ENCODE results near the gene DENND5A. TPM values are rescaled to one million over a fixed set of nuclear protein-coding genes. Genes with fewer than 3 reads are reported as not detected.

The DENND5A gene
- total RNA-seq, result 100 to 1,000 TPM in 1 of 8 experiments, 10 to 100 TPM in 7; 52.7 to 107 (median 78.1) TPM

GRCh38 chr11:9265211-9266131 lies at the start of gene DENND5A:
Gene DENND5A (minus strand): TSS chr11:9265350. CDS start chr11:9265069, 281 bp downstream.
- Histone ChIP-seq H3K4me3 (peak within 1 kb of the TSS; percentile 54 to 98 (median 73)), H3K27ac (peak within 1 kb of the TSS; percentile 80 to 88), H3K4me1 (replicated peaks in 1 of 2) (peaks cover 5 to 11% of the 10 kb centered on the region in 2 donors)
- peak; percentile 50 to 92 (median 88) for ATAC-seq (replicated peaks in 6 of 8)
- in situ Hi-C loops (cut with MboI; ENCODE audit: low pct_unique_long_range_greater_than_20kb in 2 of 9, low sequenced_read_pairs in 9 of 9, unreplicated experiment in 9 of 9), result no loop called here
- whole genome bisulfite sequencing, 10 experiments, result 9 to 100% (median 23%) methylated on average over 2 to 15 of the region's 63 CpGs; no CpG with 5 or more reads in 1 of the 10 experiments

DNA sequence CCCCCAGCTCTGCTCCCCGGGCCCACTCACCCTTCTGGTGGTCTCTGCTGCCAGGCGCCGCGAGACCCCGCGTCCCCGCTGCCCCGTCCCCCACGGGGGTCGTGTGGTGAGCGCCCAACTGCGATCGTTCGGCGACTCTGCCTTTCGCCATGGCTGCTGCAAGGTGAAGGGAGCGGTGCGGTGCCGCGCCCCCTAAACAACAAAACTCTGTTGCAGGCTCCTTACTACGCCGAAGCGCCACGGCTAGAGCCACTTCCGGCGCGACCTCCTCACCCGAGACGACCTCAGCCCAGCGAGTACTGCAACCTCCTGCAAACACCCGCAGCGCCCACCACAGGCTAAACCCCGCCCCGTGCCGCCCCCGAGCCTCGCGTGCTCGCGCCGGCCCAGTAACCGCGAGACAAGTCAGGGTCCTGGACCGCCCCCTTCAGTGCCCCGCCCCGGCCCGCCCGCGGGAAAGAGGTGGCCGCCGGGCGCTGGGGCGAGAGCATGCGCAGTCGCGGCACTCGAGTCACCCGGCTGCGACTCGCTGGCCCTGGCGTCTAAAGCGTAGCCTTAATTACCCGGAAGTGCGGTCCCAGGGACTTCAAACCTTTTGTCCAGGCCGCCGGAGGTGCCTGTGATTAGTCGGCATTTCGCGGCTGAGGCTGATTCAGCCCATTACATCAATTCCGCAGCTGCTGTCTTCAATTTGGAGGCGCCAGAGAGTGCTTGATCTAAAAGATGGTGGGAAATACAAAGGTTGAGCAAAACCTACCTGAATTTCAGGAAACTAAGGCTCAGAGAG lies 49.3 kb upstream of the DENND5A start, which contains the start of gene TMEM41B:
Gene TMEM41B (minus strand): TSS at position 303 of the 787 bp plus-strand sequence. CDS start 152 bp downstream, at position 151.
- ATAC-seq (replicated peaks in 6 of 8), result peak; percentile 93 to 97 (median 96)
- WGBS, 10 experiments, result 0% methylated on average over 1 to 5 of the region's 71 CpGs; no CpG with 5 or more reads in 4 of the 10 experiments
- in situ Hi-C loops (cut with MboI; ENCODE audit: low pct_unique_long_range_greater_than_20kb in 2 of 9, low sequenced_read_pairs in 9 of 9, unreplicated experiment in 9 of 9), result no loop called here
- H3K4me1 ChIP-seq (replicated peaks in 1 of 2), result peaks cover 7 to 17% of the 10 kb centered on the region in 2 donors
- H3K27ac ChIP-seq, result peak within 1 kb of the TSS; percentile 90 to 95
- H3K4me3 ChIP-seq, result peak within 1 kb of the TSS; percentile 62 to 88 (median 84)

DNA sequence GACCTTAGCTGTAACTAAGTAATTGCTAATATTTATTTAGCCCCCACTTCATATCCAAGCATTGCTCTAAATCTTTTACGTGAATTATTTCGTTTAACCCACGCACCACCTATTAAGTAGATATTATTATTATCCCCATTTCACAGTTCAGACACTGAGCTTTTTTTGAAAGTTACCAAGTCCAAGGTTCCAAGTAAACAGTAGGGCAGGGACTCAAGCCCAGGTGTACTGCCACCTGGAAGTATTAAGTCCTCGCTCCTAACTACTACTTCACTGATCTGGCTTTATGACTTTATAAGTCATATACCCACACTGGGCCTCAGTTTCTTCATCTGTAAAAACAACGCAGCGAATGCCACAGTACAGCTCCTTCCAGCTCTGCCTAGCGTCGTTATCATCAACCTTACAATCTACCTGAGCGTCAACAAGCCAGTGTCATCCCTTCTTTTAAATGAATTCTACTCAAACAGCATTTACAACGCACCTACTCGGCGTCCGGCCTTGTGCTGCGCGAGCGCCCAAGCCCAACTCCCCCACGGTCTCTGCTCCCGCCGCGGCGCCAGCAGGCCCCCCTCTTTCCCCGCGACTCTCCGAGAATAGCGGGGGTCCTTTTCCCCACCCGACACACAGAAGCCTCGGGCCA lies 48.6 kb upstream of the DENND5A start:
- peaks cover 7 to 17% of the 10 kb centered on the region in 2 donors for H3K4me1 ChIP-seq (replicated peaks in 1 of 2)
- peak overlapping the region; percentile 89 for H3K27ac ChIP-seq
- 0 to 5% (median 0%) methylated on average over 3 to 13 of the region's 27 CpGs for WGBS, 10 experiments
- in situ Hi-C loops (cut with MboI; ENCODE audit: low pct_unique_long_range_greater_than_20kb in 2 of 9, low sequenced_read_pairs in 9 of 9, unreplicated experiment in 9 of 9), result no loop called here
- H3K4me3 ChIP-seq, result peak overlapping the region; percentile 62 to 88 (median 84)
- ATAC-seq (replicated peaks in 6 of 8), result peak; percentile 3 to 32 (median 18)

GRCh38 chr11:9310485-9311090 lies 45.4 kb upstream of the DENND5A start:
- in situ Hi-C loops (cut with MboI; ENCODE audit: low pct_unique_long_range_greater_than_20kb in 2 of 9, low sequenced_read_pairs in 9 of 9, unreplicated experiment in 9 of 9), result no loop called here
- Histone ChIP-seq H3K27ac (no peak overlapping the region), H3K4me1 (replicated peaks in 1 of 2) (peaks cover 4 to 12% of the 10 kb centered on the region in 2 donors), H3K4me3 (no peak overlapping the region)
- WGBS, 10 experiments, result 88 to 100% (median 95%) methylated on average over 1 to 3 of the region's 3 CpGs; no CpG with 5 or more reads in 1 of the 10 experiments
- ATAC-seq (replicated peaks in 6 of 8), result no peak

DNA sequence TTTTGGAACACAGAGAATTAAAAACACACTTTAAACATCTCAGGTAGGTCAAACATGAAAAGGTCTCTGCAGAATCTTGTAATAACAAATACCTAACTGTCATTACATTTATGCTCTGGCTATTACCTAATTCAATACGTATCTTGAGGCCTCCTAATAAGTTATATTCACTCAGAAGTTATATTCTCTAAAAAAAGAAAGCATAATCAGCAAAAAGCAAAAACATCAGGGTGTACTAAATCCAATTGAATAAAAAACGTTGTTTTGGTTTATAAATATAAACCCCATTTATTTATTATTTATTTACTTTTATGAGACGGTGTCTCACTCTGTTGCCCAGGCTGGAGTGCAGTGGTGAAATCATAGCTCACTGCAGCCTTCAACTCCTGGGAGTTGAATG lies 39.0 kb upstream of the DENND5A start:
- no peak for ATAC-seq (replicated peaks in 6 of 8)
- 13 to 100% (median 96%) methylated on average over 1 to 3 of the region's 3 CpGs; no CpG with 5 or more reads in 2 of the 10 experiments for WGBS, 10 experiments
- in situ Hi-C loops (cut with MboI; ENCODE audit: low pct_unique_long_range_greater_than_20kb in 2 of 9, low sequenced_read_pairs in 9 of 9, unreplicated experiment in 9 of 9), result no loop called here
- H3K4me3 ChIP-seq, result no peak overlapping the region
- H3K27ac ChIP-seq, result no peak overlapping the region
- no peaks in the 10 kb centered on the region for H3K4me1 ChIP-seq (replicated peaks in 1 of 2)

GRCh38 chr11:9302448-9302847 lies 37.3 kb upstream of the DENND5A start:
- in situ Hi-C loops (cut with MboI; ENCODE audit: low pct_unique_long_range_greater_than_20kb in 2 of 9, low sequenced_read_pairs in 9 of 9, unreplicated experiment in 9 of 9), result no loop called here
- peak in 2 of 8 experiments; percentile 75 to 90 for ATAC-seq (replicated peaks in 6 of 8)
- 67 to 93% (median 91%) methylated on average over 2 to 3 of the region's 3 CpGs; no CpG with 5 or more reads in 5 of the 10 experiments for WGBS, 10 experiments
- H3K4me3 ChIP-seq, result no peak overlapping the region
- no peak overlapping the region for H3K27ac ChIP-seq
- H3K4me1 ChIP-seq (replicated peaks in 1 of 2), result no peaks in the 10 kb centered on the region

GRCh38 chr11:9301720-9302119 lies 36.6 kb upstream of the DENND5A start:
- no peak for ATAC-seq (replicated peaks in 6 of 8)
- H3K27ac ChIP-seq, result no peak overlapping the region
- 80 to 100% (median 94%) methylated on average over 1 to 8 of the region's 10 CpGs; no CpG with 5 or more reads in 2 of the 10 experiments for WGBS, 10 experiments
- H3K4me1 ChIP-seq (replicated peaks in 1 of 2), result no peaks in the 10 kb centered on the region
- no peak overlapping the region for H3K4me3 ChIP-seq
- in situ Hi-C loops (cut with MboI; ENCODE audit: low pct_unique_long_range_greater_than_20kb in 2 of 9, low sequenced_read_pairs in 9 of 9, unreplicated experiment in 9 of 9), result no loop called here

GRCh38 chr11:9293646-9294045 lies 28.5 kb upstream of the DENND5A start:
- WGBS, 10 experiments, result 93 to 100% (median 100%) methylated on average over 1 to 5 of the region's 7 CpGs; no CpG with 5 or more reads in 5 of the 10 experiments
- ATAC-seq (replicated peaks in 6 of 8), result no peak
- in situ Hi-C loops (cut with MboI; ENCODE audit: low pct_unique_long_range_greater_than_20kb in 2 of 9, low sequenced_read_pairs in 9 of 9, unreplicated experiment in 9 of 9), result no loop called here
- no peak overlapping the region for H3K4me3 ChIP-seq
- H3K27ac ChIP-seq, result no peak overlapping the region
- no peaks in the 10 kb centered on the region for H3K4me1 ChIP-seq (replicated peaks in 1 of 2)

DNA sequence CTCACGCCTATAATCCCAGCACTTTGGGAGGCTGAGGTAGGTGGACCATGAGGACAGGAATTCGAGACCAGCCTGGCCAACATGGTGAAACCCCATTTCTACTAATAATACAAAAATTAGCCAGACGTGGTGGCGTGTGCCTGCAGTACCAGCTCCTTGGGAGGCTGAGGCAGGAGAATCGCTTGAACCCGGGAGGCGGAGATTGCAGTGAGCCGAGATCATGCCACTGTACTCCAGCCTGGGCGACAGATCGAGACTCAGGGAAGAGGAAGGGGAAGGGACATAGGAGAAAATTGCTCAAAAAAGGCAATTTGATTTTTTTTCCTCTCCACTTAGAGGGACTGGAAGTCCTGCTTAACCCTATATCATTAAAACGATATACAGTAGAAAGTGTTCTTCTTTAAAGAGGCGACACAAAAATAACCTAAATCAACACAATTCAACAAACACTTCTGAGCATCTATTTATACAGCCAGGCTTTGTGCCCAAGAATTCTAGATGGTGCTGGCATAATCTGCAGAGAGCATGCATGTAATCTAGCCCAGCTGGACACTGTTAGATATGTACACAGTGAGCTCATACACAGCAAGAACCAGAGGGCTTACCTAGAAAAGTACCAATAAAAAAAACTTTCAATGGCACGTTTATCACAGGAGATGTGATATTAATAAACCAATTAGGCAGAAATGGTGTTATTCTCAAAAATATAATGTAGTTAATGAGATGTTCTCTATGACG lies 20.9 kb upstream of the DENND5A start:
- Histone ChIP-seq H3K4me3 (no peak overlapping the region), H3K4me1 (replicated peaks in 1 of 2) (no peaks in the 10 kb centered on the region), H3K27ac (no peak overlapping the region)
- in situ Hi-C loops (cut with MboI; ENCODE audit: low pct_unique_long_range_greater_than_20kb in 2 of 9, low sequenced_read_pairs in 9 of 9, unreplicated experiment in 9 of 9), result no loop called here
- peak in 1 of 8 experiments; percentile 64 for ATAC-seq (replicated peaks in 6 of 8)
- 68 to 100% (median 93%) methylated on average over 1 to 11 of the region's 14 CpGs for WGBS, 10 experiments

GRCh38 chr11:9280655-9281301 lies 15.6 kb upstream of the DENND5A start:
- Histone ChIP-seq H3K4me1 (replicated peaks in 1 of 2) (no peaks in the 10 kb centered on the region), H3K4me3 (no peak overlapping the region), H3K27ac (no peak overlapping the region)
- peak in 5 of 8 experiments; percentile 41 to 82 (median 73) for ATAC-seq (replicated peaks in 6 of 8)
- in situ Hi-C loops (cut with MboI; ENCODE audit: low pct_unique_long_range_greater_than_20kb in 2 of 9, low sequenced_read_pairs in 9 of 9, unreplicated experiment in 9 of 9), result no loop called here
- WGBS, 10 experiments, result 43 to 95% (median 68%) methylated on average over 2 to 4 of the region's 4 CpGs

- Histone ChIP-seq H3K4me3 (no peak overlapping the region), H3K4me1 (replicated peaks in 1 of 2) (no peaks in the 10 kb centered on the region), H3K27ac (no peak overlapping the region)
- peak in 1 of 8 experiments; percentile 34 for ATAC-seq (replicated peaks in 6 of 8)
- in situ Hi-C loops (cut with MboI; ENCODE audit: low pct_unique_long_range_greater_than_20kb in 2 of 9, low sequenced_read_pairs in 9 of 9, unreplicated experiment in 9 of 9), result no loop called here
- 67 to 100% (median 90%) methylated on average over 1 to 6 of the region's 8 CpGs; no CpG with 5 or more reads in 1 of the 10 experiments for WGBS, 10 experiments
Measured at GRCh38 chr11:9277176-9277575, 12.0 kb upstream of the DENND5A start.

All from motor neuron (in vitro differentiated cells).